Measurements from ENCODE around the gene AIG1. TPM values are rescaled to one million over a fixed set of nuclear protein-coding genes. Genes with fewer than 3 reads are reported as not detected.

Gene AIG1
- total RNA-seq, 2 experiments from 2014 or later: 0.40 to 0.85 TPM

- CTCF ChIA-PET (ENCODE audit: unreplicated experiment): no interaction called here
- no peak for DNase-seq (ENCODE audit: low spot score)
- no peak for TF ChIP-seq CTCF (conservative IDR thresholded peaks at IDR 0.05; ENCODE audit: low read length)
- no peak for TF ChIP-seq EZH2phosphoT487 (IDR thresholded peaks at IDR 0.05; ENCODE audit: borderline replicate concordance, low read depth, low read length)
Measured at GRCh38 chr6:143357152-143357551, 296.5 kb downstream of the AIG1 start.

DNA sequence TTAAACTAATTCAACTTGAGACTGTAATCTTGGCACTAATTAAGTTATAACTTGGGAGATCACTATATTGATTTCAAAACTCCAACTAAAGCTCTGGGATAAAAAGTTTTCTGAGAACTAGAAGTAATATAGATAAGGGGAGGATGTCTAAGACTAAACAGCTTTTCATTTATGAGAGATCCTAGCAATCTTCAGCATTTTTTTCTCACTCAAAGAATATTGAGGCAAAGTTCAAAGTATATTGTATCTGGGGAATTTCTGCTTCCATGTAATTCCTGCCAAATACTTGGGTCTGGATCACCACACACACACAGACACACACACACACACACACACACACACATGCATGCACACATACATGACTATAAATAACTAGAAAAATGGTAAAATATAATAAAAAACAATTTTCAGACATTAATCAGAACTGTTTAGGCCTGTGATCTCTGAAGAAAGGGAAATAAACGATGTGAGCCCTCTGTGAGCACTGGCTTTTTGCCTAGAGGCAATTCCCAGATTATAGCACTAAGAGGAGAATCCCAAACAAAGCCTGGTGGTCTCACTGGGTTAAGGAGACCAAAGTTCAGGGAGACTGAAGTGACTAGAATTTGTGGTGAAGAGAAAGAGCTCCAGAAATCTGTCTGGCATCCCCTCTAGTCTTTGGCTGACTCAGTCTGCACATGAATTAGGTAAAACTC is 297.0 kb downstream of the AIG1 start:
- H4K20me1 ChIP-seq (ENCODE audit: insufficient read depth, low read length): no peaks in the 10 kb centered on the region
- H3K79me2 ChIP-seq (ENCODE audit: insufficient read depth, low read depth, low read length): no peaks in the 10 kb centered on the region
- H3K27ac ChIP-seq (ENCODE audit: low read depth, low read length, poor library complexity, severe bottlenecking): no peak overlapping the region
- no peak overlapping the region for H2AFZ ChIP-seq (ENCODE audit: low read length)
- no peaks in the 10 kb centered on the region for H3K36me3 ChIP-seq (ENCODE audit: insufficient read depth, low read length)
- no peak for TF ChIP-seq CTCF (conservative IDR thresholded peaks at IDR 0.05; ENCODE audit: low read length)
- no peak for TF ChIP-seq EZH2phosphoT487 (IDR thresholded peaks at IDR 0.05; ENCODE audit: borderline replicate concordance, low read depth, low read length)
- no peak for DNase-seq (ENCODE audit: low spot score)
- no TSS peak for BruUV-seq (replicated peaks)
- H3K9me2 ChIP-seq (ENCODE audit: insufficient read depth, low read length): no peaks in the 10 kb centered on the region
- H3K4me1 ChIP-seq (ENCODE audit: insufficient read depth, low read length, poor library complexity, severe bottlenecking): no peaks in the 10 kb centered on the region
- intact Hi-C loops (cut with micrococcal nuclease; ENCODE audit: unreplicated experiment): no loop called here
- CTCF ChIA-PET (ENCODE audit: unreplicated experiment): no interaction called here
- H3K4me2 ChIP-seq (ENCODE audit: low read length): no peak overlapping the region
- H3K4me3 ChIP-seq (ENCODE audit: low read depth, low read length, poor library complexity, severe bottlenecking): no peak overlapping the region
- POLR2A ChIA-PET: no interaction called here
- no peaks in the 10 kb centered on the region for H3K9me3 ChIP-seq (ENCODE audit: low read length)

More at GRCh38 chr6:143357152-143357551, 296.5 kb downstream of the AIG1 start:
- H3K9me2 ChIP-seq (ENCODE audit: insufficient read depth, low read length): no peaks in the 10 kb centered on the region
- no peaks in the 10 kb centered on the region for H3K4me1 ChIP-seq (ENCODE audit: insufficient read depth, low read length, poor library complexity, severe bottlenecking)
- no peaks in the 10 kb centered on the region for H3K79me2 ChIP-seq (ENCODE audit: insufficient read depth, low read depth, low read length)
- no peak overlapping the region for H3K27ac ChIP-seq (ENCODE audit: low read depth, low read length, poor library complexity, severe bottlenecking)
- POLR2A ChIA-PET: no interaction called here
- H3K9me3 ChIP-seq (ENCODE audit: low read length): no peaks in the 10 kb centered on the region
- no TSS peak for BruUV-seq (replicated peaks)
- H3K36me3 ChIP-seq (ENCODE audit: insufficient read depth, low read length): no peaks in the 10 kb centered on the region
- H3K4me3 ChIP-seq (ENCODE audit: low read depth, low read length, poor library complexity, severe bottlenecking): no peak overlapping the region
- no peak overlapping the region for H3K4me2 ChIP-seq (ENCODE audit: low read length)
- no peaks in the 10 kb centered on the region for H4K20me1 ChIP-seq (ENCODE audit: insufficient read depth, low read length)
- H2AFZ ChIP-seq (ENCODE audit: low read length): no peak overlapping the region
- intact Hi-C loops (cut with micrococcal nuclease; ENCODE audit: unreplicated experiment): no loop called here

GRCh38 chr6:143361536-143362191 is 301.0 kb downstream of the AIG1 start:
- no peaks in the 10 kb centered on the region for H3K4me1 ChIP-seq (ENCODE audit: insufficient read depth, low read length, poor library complexity, severe bottlenecking)
- no peak overlapping the region for H2AFZ ChIP-seq (ENCODE audit: low read length)
- no TSS peak for BruUV-seq (replicated peaks)
- no peaks in the 10 kb centered on the region for H3K79me2 ChIP-seq (ENCODE audit: insufficient read depth, low read depth, low read length)
- ChIA-PET CTCF (ENCODE audit: unreplicated experiment) (no interaction called here), POLR2A (no interaction called here)
- no peaks in the 10 kb centered on the region for H3K9me3 ChIP-seq (ENCODE audit: low read length)
- no peak overlapping the region for H3K4me2 ChIP-seq (ENCODE audit: low read length)
- DNase-seq (ENCODE audit: low spot score): no peak
- no peaks in the 10 kb centered on the region for H3K9me2 ChIP-seq (ENCODE audit: insufficient read depth, low read length)
- no peak overlapping the region for H3K27ac ChIP-seq (ENCODE audit: low read depth, low read length, poor library complexity, severe bottlenecking)
- H3K4me3 ChIP-seq (ENCODE audit: low read depth, low read length, poor library complexity, severe bottlenecking): no peak overlapping the region
- no peaks in the 10 kb centered on the region for H4K20me1 ChIP-seq (ENCODE audit: insufficient read depth, low read length)
- no peaks in the 10 kb centered on the region for H3K36me3 ChIP-seq (ENCODE audit: insufficient read depth, low read length)
- intact Hi-C loops (cut with micrococcal nuclease; ENCODE audit: unreplicated experiment): no loop called here
- no peak for TF ChIP-seq EZH2phosphoT487 (IDR thresholded peaks at IDR 0.05; ENCODE audit: borderline replicate concordance, low read depth, low read length)
- no peak for TF ChIP-seq CTCF (conservative IDR thresholded peaks at IDR 0.05; ENCODE audit: low read length)
